BJ (cell line): ENCODE results near the gene NCOR2. TPM values are rescaled to one million over a fixed set of nuclear protein-coding genes. Genes with fewer than 3 reads are reported as not detected.

Experiments
- CTCF ChIA-PET: fragments of 350-600 bp; formaldehyde crosslinking; extraction: SDS; loops from one replicate; lab custom pipeline; 2021; ENCODE audit warnings: antibody characterized with exemption, inconsistent platforms; lab: Yijun Ruan, JAX
- POLR2A ChIA-PET: fragments of 300-600 bp; sonication (Branson Sonifier 250); formaldehyde crosslinking; extraction: SDS; loops from one replicate; lab custom pipeline; 2021; ENCODE audit warnings: antibody characterized with exemption; lab: Charles Lee
- DNase-seq: peaks from one replicate; pipeline ENCODE4 v3.0.0-alpha.2; 2011; ENCODE audit warnings: low read depth
- H3K27me3 ChIP-seq: 2 replicates; pipeline ENCODE4 v1.6.0; 2011; ENCODE audit warnings: low read length; ENCODE audit not compliant: control insufficient read depth, insufficient read depth
- H3K36me3 ChIP-seq: 2 replicates; pipeline ENCODE4 v1.5.1; 2011; ENCODE audit warnings: low read length; ENCODE audit not compliant: control insufficient read depth, insufficient read depth
- H3K4me3 ChIP-seq: 2 replicates; pipeline ENCODE4 v1.5.1; 2011; ENCODE audit warnings: low read depth, mild to moderate bottlenecking, control low read depth, low read length
- polyA minus RNA-seq: library from RNA; depleted of rRNA, polyadenylated mRNA; stranded (reverse); fragments of >200 nt; gene quantifications from 2 replicates; pipeline ENCODE4 v1.2.3, GENCODE V29; 2011; rRNA and poly(A)+ RNA removed
- polyA plus RNA-seq: library from polyadenylated mRNA; depleted of rRNA; stranded (reverse); fragments of >200 nt; gene quantifications from 2 replicates; pipeline ENCODE4 v1.2.3, GENCODE V29; 2011; rRNA removed
- TF ChIP-seq, protein P1 (sequence below): IDR thresholded peaks from 2 replicates; pipeline ENCODE4 v1.5.1; 2011; ENCODE audit warnings: low read depth, mild to moderate bottlenecking, control low read depth, inconsistent platforms, low read length, moderate library complexity; ENCODE audit not compliant: insufficient read depth

Gene NCOR2
- polyA plus RNA-seq (7.5 and 8.3 TPM in 2 replicates), polyA minus RNA-seq (24.9 and 29.3 TPM in 2 replicates)

DNA sequence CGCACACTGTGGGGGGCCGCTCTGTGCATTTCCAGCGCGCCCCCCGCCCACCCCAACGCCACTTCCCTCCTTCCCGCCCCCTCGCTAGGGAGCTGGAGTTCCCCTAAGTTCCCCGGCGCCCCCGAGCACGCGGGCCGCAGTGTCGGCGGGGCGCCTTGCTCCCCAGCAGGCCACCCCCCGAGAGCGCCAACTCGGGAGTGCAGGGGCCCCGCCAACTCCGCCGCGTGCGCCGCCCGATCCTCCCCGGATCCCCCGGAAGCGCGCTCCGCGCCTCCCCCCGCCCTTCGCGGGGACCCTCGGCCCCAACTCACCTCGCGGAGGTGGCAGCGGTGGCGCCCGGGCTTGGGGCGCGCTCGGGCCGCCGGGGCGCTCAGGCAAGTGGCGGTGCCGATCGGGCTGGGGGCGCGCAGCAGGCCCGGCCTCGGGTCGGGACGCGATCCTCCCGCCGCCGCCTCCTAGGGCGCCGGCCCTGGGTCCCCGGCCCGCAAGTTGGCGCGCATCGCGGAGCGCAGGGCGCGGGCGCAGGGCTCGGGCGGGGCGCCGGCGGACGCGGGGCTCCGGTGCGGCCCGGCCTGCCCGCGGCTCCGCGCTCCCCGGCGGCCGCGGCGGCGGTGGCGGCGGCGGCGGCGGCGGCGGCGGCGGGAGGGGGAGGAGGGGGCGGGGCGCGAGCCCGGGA, at the start of gene NCOR2:
TSS of gene NCOR2 (minus strand) at position 616 of the 676 bp plus-strand sequence. CDS start 72,361 bp downstream, outside the sequence.
- DNase-seq = no peak
- POLR2A ChIA-PET = interaction anchor here (0.5 to 0.7 kb wide), 3 partner anchors 44 to 179 kb away, joined by 3 to 7 read pairs (median 3); no protein-coding TSS in a partner anchor

DNA sequence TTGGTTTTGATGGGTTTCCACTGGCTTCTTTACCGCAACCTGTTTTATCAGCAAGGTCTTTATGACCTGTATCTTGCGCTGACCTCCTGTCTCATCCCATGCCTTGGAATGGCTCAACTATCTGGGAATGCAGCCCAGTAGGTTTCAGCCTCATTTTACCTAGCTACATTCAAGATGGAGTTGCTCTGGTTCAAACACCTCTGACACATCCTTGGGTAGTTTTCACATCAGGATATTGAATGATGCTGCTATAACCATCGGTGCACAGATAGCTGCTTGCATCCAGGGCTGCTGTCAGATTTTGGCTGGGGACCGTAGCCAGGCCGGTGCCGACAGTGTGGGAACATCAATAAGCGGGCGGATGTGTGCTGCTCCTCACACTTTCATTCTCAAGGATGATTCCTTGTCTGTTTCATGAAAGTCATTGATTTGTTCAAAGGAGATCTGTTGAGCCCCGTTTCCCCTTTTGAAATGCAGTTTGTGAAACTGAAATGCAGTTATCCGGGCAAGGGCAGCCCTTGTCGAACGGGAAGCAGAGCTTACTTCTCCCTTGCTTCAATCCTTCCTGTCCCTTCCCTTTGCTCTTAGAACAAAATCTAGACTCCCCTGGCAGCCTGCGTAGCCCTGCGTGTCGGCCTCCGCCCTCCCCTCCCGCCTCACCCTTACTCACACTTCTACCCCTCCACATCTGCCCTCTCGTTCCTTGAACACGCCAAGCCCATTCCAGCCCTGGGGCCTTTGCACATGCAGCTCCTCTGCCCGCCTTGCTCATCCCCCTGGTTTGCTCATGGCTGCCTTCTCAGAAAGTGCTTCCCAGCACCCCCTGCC, 49.2 kb upstream of the NCOR2 start:
- no peaks in the 10 kb centered on the region for H3K36me3 ChIP-seq
- DNase-seq = no peak
- ChIA-PET CTCF (no interaction called here), POLR2A (no interaction called here)
- TF ChIP-seq, protein P1, sequence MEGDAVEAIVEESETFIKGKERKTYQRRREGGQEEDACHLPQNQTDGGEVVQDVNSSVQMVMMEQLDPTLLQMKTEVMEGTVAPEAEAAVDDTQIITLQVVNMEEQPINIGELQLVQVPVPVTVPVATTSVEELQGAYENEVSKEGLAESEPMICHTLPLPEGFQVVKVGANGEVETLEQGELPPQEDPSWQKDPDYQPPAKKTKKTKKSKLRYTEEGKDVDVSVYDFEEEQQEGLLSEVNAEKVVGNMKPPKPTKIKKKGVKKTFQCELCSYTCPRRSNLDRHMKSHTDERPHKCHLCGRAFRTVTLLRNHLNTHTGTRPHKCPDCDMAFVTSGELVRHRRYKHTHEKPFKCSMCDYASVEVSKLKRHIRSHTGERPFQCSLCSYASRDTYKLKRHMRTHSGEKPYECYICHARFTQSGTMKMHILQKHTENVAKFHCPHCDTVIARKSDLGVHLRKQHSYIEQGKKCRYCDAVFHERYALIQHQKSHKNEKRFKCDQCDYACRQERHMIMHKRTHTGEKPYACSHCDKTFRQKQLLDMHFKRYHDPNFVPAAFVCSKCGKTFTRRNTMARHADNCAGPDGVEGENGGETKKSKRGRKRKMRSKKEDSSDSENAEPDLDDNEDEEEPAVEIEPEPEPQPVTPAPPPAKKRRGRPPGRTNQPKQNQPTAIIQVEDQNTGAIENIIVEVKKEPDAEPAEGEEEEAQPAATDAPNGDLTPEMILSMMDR = no peak
- no peaks in the 10 kb centered on the region; the same call in 1 of the 2 replicates for H3K27me3 ChIP-seq
- no peak overlapping the region for H3K4me3 ChIP-seq

More for the DNA sequence above, at the start of gene NCOR2:
- CTCF ChIA-PET = interaction anchor here (0.6 to 3.2 kb wide), 12 partner anchors 43 to 204 kb away, joined by 3 to 20 read pairs (median 4); no protein-coding TSS in a partner anchor
- Histone ChIP-seq H3K4me3 (peak within 1 kb of the TSS; percentile 74), H3K36me3 (no peaks in the 10 kb centered on the region), H3K27me3 (no peaks in the 10 kb centered on the region; the same call in 1 of the 2 replicates)
- TF ChIP-seq, protein P1 = no peak

DNA sequence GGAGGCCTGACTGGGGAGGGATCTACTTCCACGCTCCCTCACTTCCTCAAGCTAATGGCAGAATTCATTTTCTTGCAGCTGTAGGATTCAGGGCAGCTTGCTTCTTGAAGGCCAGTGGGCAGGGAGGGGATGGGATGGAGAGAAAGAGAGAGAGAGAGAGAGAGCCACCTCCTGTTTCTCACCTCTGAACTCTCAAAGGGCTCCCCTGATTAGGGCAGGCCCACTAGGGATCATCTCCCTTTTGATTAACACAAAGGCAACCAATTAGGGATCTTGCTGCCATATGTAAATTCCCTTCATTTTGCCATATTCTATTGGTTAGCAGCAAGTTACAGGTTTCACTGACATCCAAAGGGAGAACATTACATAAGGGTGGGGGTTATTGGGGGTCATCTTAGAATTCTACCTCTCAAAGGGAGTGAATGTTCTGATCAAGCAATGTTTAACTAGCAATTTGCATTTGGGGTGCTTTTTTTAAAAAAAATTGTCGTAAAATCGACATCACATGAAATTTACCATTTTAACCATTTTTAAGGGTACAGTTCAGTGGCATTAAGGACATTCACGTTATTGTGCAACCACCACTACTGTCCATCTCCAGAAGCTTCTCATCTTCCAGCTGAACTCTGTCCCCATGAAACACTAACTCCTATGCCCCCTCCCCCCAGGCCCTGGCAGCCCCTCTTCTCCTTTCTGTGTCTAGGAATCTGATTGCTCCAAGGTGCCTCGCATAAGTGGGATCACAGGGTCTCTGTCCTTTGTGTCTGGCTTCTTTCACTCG, 47.3 kb upstream of the NCOR2 start:
- POLR2A ChIA-PET = no interaction called here
- DNase-seq = no peak
- no peaks in the 10 kb centered on the region for H3K36me3 ChIP-seq
- H3K27me3 ChIP-seq = peaks cover 2% of the 10 kb centered on the region; the same call in 1 of the 2 replicates
- CTCF ChIA-PET = no interaction called here
- TF ChIP-seq, protein P1 = no peak
- H3K4me3 ChIP-seq = no peak overlapping the region

- H3K27me3 ChIP-seq = peaks cover 5% of the 10 kb centered on the region
- DNase-seq = no peak
- TF ChIP-seq, protein P1 = no peak
- H3K36me3 ChIP-seq = no peaks in the 10 kb centered on the region
- ChIA-PET POLR2A (no interaction called here), CTCF (no interaction called here)
- no peak overlapping the region for H3K4me3 ChIP-seq
Measured at GRCh38 chr12:124613151-124613585, 45.8 kb upstream of the NCOR2 start.
